ENCODE measurements around the gene AGBL4.
A peak's percentile ranks its signal among the peaks of the same experiment; 100 is the strongest.

AGBL4 gene

DNA sequence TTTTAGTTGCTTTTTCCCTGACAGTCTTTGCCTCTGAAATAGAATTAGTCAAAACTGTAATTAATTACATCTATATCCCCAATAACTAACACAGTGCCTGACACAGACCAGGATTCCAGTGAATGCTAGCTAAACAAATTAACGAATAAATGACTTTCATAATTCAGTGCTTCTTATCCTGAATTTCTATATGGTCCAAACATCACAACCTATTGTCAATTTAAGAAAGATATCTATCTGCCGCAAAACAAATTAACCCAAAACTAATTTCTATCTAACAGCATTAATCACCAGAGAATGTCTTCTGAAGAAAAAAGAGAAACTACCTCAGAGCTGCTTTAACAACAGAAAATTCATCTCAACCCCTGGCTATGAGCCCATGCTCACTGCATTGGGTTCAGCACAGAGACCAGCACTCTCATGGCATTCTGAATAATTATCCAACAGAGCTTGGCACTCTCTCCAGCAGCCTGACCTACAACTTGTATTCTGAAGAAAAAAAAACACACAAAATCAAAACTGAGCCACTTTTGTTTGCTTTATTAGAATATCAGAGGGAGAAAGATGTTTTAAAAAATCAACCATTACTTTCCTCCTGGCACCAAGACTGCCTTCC lies 699.7 kb downstream of the AGBL4 start:
- TF ChIP-seq GATA3 (IDR thresholded peaks at IDR 0.05; ENCODE audit: low read depth, low read length): no peak

DNA sequence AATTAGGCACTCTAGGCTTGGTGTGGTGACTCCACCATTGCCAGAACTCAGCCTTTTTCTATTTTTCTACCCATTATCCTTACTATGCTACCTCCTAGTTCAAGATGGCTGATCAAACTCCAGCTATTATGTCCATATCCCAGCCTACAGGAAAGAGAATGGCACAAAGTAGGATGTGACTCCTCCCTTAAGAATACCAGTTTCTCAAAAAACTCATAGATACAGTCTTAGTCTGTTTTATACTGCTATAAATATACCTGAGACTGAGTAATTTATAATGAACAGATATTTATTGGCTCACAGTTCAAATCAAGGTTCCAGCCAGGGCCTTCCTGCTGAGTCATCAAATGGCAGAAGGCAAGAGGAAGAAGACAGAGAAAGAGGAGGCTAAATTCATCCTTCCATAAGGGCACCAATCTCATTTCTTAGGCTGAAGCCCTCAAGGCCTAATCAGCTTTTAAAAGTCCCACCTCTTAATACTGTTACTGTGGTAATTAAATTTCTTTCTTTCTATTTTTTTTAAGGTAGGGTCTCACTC lies 704.3 kb downstream of the AGBL4 start:
- TF ChIP-seq GATA3 (IDR thresholded peaks at IDR 0.05; ENCODE audit: low read depth, low read length): no peak
- no peak for TF ChIP-seq GATA2 (IDR thresholded peaks at IDR 0.05; ENCODE audit: low read depth, low read length)

DNA sequence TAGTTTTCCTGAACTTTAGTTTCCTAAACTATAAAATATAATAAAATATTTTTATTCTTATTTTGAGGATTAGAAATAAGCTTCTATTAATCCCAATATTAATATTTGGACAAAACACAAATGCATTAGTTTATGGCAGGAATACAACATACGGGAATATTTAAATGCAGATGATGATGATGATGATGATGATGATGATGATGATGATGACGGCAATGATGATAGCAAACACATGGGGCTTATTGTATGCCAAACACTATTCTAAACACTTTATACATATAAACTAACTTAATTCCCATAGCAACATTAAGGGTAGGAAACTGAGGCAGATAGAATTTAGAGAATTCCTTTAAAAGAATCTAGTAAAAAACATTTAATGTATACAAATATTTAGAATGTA lies 705.5 kb downstream of the AGBL4 start:
- TF ChIP-seq GATA3 (IDR thresholded peaks at IDR 0.05; ENCODE audit: low read depth, low read length) (no peak), GATA2 (IDR thresholded peaks at IDR 0.05; ENCODE audit: low read depth, low read length) (no peak)

DNA sequence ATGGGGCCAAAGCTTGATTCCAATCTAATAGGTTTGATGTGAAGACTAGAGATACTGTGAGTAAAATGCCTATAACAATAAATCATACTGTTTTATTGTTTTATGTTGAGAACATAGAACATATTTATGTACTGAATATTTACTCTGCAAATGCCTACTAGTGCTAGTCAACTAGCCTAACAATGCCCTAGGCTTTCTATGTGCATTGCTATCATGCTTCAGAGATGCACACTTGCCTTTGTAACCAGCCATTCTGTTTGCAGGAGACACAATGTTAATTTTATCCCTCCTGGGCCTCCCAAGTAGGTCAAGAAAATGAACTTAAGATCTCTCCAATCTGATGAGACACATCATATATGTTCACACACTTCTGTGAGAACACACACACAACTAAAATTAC lies 716.3 kb downstream of the AGBL4 start:
- TF ChIP-seq GATA2 (IDR thresholded peaks at IDR 0.05; ENCODE audit: low read depth, low read length): no peak
- no peak for TF ChIP-seq GATA3 (IDR thresholded peaks at IDR 0.05; ENCODE audit: low read depth, low read length)

DNA sequence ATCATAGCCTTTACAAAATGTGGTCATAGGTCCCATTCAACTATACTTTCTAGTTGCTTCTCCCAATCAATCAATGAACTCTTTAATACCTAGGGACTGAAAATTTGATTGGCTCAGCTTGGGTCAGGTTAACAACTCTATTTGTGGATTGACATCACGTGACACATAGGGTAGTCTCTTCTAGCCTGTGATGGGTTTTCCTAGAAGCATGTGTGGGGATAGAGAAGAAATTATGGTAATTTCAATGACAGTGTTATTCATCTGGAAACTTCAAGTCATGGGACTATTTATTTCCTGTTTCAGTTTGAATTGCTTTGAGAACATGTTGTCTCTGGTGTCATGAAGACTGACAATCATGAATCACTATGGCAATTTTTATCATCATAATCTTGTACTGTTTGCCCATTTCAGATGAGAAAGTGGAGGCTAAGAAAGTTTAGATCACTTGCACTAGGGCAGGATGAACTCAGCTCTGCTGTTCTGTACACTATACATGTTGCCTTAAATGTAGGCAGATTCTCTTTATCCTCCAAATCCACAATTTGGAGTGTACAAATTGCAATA lies 717.2 kb downstream of the AGBL4 start:
- TF ChIP-seq GATA3 (IDR thresholded peaks at IDR 0.05; ENCODE audit: low read depth, low read length) (no peak), GATA2 (IDR thresholded peaks at IDR 0.05; ENCODE audit: low read depth, low read length) (no peak)

DNA sequence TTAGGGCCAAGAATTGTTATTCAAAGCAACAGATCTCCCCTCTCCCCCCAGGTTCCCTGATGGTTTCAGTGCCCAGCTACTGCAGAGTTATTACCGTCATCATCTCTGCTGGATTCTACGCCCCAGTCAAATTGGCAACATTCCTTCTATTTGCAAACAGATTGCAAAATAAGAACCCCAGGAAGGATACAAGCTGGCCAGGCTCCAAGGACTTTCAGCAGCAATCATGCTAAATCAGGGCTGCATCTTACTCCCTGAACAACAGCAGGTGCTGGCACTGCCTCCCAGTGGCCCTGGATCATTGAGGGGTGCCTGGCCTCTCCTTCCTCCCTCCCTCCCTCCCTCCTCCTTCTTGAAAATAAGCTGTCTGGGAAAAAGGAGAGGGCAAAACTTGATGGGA lies 725.5 kb downstream of the AGBL4 start:
- TF ChIP-seq GATA2 (IDR thresholded peaks at IDR 0.05; ENCODE audit: low read depth, low read length) (no peak), GATA3 (IDR thresholded peaks at IDR 0.05; ENCODE audit: low read depth, low read length) (no peak)

DNA sequence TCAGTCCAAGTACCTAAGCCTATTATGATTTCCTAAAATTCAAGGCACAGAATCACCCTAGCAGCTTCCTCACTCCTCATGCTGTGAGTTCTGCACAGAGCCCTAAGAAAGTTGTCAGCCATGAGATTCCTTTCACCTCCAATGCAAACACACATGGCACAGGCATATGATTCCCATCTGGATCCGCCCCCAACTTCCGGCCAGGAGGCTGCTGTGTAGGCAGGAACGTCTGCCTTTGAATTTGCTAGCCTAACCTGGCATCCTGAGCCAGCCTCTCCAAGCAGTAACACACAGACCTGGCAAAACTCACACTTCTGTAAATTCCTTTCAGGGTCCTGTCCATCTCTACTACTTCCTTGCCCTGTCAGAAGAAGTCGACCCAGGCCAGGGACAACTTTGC lies 726.0 kb downstream of the AGBL4 start:
- TF ChIP-seq GATA3 (IDR thresholded peaks at IDR 0.05; ENCODE audit: low read depth, low read length) (no peak), GATA2 (IDR thresholded peaks at IDR 0.05; ENCODE audit: low read depth, low read length) (no peak)

DNA sequence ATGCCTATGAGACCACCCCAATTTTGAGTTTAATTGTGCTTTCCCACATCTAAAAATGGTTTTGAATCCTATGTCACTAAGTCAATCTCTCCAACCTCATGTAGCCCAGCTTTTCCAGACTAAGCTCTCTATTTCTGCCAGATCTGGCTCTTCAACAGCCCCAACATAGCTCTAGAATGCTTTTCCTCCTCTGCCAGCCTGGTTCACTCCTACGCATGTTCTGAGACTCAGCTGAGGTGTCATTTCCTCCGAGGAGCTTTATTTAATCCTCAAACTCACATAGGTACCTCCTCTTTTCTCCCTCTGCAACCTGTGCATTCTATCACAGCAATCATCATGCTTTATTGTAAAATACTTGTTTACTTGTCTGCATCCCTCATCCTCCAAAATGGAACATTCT lies 729.2 kb downstream of the AGBL4 start:
- TF ChIP-seq GATA3 (IDR thresholded peaks at IDR 0.05; ENCODE audit: low read depth, low read length): no peak
- TF ChIP-seq GATA2 (IDR thresholded peaks at IDR 0.05; ENCODE audit: low read depth, low read length): no peak

DNA sequence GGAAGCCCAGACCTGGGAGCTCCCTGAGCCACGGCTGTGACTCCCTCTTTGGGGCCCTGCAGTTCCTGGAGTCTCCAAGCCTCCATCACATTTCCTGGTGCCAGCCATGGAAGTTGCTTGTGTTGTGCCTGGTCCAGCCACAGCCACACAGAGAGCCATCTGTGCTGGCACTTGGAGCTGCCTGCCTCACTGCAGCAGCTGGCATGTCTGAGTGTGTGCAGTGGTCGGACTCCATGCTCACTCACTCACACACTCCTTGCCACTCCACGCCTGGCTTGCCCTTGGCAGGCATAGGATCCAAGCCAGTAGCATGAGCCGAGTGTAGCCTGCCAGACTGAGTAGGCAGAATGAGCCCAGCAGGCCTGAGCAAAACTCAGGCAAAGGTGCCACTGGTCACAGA lies 730.7 kb downstream of the AGBL4 start:
- no peak for TF ChIP-seq GATA3 (IDR thresholded peaks at IDR 0.05; ENCODE audit: low read depth, low read length)
- TF ChIP-seq GATA2 (IDR thresholded peaks at IDR 0.05; ENCODE audit: low read depth, low read length): no peak

DNA sequence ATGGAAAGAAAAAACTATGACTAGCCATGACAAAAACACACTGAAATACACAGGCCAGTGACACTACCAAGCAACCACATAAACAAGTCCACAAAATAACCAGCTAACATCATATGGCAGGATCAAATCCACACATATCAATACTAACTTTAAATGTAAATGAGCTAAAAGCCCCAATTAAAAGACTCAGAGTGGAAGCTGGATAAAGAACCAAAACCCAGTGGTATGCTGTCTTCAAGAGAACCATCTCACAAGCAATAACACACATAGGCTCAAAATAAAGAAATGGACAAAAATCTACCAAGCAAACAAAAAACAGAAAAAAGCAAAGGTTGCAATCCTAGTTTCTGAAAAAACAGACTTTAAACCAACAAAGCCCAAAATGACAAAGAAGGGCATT lies 770.8 kb downstream of the AGBL4 start:
- TF ChIP-seq GATA2 (IDR thresholded peaks at IDR 0.05; ENCODE audit: low read depth, low read length) (no peak), GATA3 (IDR thresholded peaks at IDR 0.05; ENCODE audit: low read depth, low read length) (no peak)

DNA sequence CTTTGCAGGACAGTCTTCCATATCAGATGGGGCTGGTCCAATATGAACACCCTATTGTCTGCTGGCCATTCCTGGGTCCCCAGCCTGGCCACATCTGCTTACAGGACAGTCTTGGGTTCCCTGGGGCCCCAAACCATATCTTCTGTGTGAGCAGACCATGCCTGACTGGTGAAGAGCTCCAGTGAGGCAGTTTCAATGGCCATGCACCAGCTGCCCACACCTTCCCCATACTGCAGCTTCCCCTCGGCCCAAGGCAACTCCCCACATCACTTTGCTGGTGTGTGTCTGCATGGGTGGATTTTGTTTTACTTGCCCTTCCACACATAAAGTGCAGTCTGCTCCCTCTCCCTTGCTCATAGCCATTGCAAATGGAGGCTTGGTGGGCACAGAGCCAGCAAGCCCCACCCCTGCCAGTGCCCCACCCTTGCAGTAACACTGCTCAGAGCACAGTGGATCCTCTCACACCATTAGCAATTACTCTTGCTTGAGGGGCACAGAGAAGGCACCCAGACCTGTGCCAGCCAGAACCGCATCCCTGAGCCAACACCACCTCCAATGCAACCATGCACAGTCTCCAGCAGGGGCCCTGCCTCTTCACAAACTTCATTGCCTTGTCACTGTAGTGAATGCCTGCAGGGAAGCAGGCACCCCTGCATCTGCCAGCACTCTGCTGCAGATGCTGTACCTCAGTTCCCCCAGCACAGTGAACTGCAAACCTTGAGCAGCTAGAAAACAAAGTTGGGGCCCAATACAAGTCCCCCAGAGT lies 772.6 kb downstream of the AGBL4 start:
- no peak for TF ChIP-seq GATA2 (IDR thresholded peaks at IDR 0.05; ENCODE audit: low read depth, low read length)
- TF ChIP-seq GATA3 (IDR thresholded peaks at IDR 0.05; ENCODE audit: low read depth, low read length): no peak

DNA sequence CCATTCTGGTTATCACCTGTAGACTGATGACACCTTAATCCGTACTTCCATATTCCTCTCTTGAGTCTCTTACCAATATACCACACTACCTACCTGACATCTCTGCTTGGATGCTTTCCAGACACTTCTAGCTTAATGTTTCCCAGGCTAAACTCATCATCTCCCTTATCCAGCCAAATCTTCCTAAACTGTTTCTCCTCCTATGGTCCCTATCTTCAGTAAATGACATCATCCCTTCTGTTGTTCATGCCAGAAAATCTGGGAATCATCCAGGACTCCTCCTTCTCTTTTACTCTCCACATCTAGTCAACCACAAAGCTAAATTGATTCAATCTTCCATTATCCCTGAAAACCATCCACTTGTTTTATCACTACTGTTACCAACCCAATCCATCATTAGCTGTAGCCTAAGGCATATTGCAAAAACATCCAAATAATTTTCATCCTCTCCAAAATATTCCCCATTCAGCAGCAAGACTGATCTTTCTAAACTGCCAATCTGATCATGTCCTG lies 783.0 kb downstream of the AGBL4 start:
- peak; percentile 80 for TF ChIP-seq GATA3 (IDR thresholded peaks at IDR 0.05; ENCODE audit: low read depth, low read length)
- TF ChIP-seq GATA2 (IDR thresholded peaks at IDR 0.05; ENCODE audit: low read depth, low read length): peak; percentile 80

DNA sequence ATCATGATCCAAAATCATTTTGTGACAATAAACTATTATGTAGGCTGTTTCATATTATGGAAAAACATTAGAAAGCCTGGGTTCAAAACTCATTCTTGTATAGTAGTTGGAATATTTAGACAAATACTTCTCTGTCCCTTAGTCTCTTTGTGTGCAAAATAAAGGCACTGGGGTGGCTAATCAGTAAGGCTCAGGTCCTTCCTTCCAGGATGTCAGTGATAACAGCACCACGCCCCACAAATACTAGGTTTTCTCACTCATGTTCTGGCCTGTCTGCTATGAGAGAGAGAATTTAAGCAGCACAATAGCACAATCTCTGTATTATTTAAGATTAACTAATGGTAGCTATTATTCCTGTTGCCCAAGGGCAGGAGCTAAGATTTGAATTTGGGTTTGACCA lies 788.8 kb downstream of the AGBL4 start:
- TF ChIP-seq GATA2 (IDR thresholded peaks at IDR 0.05; ENCODE audit: low read depth, low read length): no peak
- TF ChIP-seq GATA3 (IDR thresholded peaks at IDR 0.05; ENCODE audit: low read depth, low read length): no peak

DNA sequence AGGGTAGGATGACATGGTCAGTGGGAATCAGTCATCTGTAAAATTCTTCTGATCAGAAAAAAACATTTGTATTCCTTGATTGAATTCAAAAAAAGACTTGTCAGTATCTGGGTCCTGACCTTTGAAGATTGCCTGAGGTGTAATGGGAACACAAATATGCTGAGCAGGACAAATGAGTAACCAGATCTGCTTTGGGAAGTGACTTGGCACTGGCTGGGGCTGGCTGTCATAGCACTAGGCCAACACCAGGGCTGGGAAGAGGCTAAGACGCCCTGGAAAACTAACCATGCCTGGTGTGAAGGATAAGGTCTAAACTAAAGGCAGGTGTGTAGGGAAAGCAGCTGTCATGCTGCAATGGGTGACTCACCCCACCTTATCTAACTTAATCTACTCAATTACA lies 794.2 kb downstream of the AGBL4 start:
- TF ChIP-seq GATA2 (IDR thresholded peaks at IDR 0.05; ENCODE audit: low read depth, low read length) (no peak), GATA3 (IDR thresholded peaks at IDR 0.05; ENCODE audit: low read depth, low read length) (no peak)

DNA sequence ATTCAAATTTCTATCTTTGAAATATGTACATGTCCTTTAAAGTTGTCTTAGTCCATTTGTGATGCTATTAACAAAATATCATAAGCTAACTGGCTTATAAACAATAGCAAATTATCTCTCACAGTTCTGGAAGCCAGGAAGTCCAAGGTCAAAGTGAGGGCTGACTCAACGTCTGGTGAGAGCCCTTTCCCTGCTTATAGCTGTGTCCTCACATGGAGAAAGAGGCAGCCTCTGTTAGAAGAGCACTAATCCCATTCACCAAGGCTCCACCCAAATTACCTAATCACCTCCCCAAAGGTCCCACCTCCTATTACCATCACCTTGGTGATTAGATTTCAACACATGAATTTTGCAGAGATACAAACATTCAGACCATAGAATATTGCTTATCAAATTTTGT lies 797.0 kb downstream of the AGBL4 start:
- no peak for TF ChIP-seq GATA2 (IDR thresholded peaks at IDR 0.05; ENCODE audit: low read depth, low read length)
- no peak for TF ChIP-seq GATA3 (IDR thresholded peaks at IDR 0.05; ENCODE audit: low read depth, low read length)

Measured in SH-SY5Y (cell line).